ENCODE measurements around the gene AXL. TPM values are rescaled to one million over a fixed set of nuclear protein-coding genes. Genes with fewer than 3 reads are reported as not detected.

The AXL gene
- polyA plus RNA-seq, 1 experiment = 260 TPM

GRCh38 chr19:41300555-41300954, 81.5 kb downstream of the AXL start:
- Histone ChIP-seq H3K27me3 (ENCODE audit: control insufficient read depth, insufficient read depth, low read length) (no peaks in the 10 kb centered on the region), H3K36me3 (ENCODE audit: control insufficient read depth, insufficient read depth, low read length) (peaks cover 46% of the 10 kb centered on the region), H3K4me3 (ENCODE audit: low read depth, low read length) (no peak overlapping the region)
- CTCF ChIA-PET = interaction anchor here (0.9 to 8.6 kb wide), 3 partner anchors 7 to 102 kb away, joined by 3 to 83 read pairs (median 4); no protein-coding TSS in a partner anchor
- POLR2A ChIA-PET = no interaction called here
- no peak for TF ChIP-seq CTCF (IDR thresholded peaks at IDR 0.05; ENCODE audit: insufficient read depth, low read depth, low read length)
- no peak for DNase-seq (ENCODE audit: low read depth)

DNA sequence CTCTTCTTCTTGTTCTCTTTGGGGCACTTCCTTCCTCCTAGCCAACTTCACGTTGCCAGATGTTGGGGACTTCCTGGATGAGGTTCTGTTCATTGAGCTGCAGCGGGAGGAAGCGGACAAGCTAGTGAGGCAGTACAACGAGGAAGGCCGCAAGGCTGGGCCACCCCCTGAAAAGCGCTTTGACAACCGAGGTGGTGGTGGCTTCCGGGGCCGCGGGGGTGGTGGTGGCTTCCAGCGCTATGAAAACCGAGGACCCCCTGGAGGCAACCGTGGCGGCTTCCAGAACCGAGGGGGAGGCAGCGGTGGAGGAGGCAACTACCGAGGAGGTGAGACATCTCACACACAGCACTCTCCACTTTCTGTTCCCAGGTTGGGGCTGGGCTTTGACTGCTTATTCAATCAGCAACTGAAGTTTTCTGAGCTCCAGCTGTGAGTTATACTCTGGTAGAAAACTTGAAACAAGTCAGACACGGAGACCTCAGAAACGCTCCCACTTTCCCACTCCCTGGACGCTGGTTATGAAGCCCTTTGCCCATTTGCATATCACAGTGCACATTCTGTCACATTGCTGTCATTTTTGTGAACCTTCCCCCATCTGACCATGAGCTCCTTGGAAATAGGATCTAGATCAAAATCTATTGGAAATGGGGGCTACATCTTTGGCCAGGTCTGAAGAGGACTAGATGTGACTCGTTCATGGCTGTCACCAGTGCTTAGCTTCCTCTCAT, 83.8 kb downstream of the AXL start:
- no peaks in the 10 kb centered on the region for H3K27me3 ChIP-seq (ENCODE audit: control insufficient read depth, insufficient read depth, low read length)
- peaks cover 48% of the 10 kb centered on the region for H3K36me3 ChIP-seq (ENCODE audit: control insufficient read depth, insufficient read depth, low read length)
- no peak overlapping the region for H3K4me3 ChIP-seq (ENCODE audit: low read depth, low read length)
- no peak for DNase-seq (ENCODE audit: low read depth)
- CTCF ChIA-PET = interaction anchor here (0.7 to 1.0 kb wide), 2 partner anchors 44 to 99 kb away, joined by 3 read pairs; no protein-coding TSS in a partner anchor
- TF ChIP-seq CTCF (IDR thresholded peaks at IDR 0.05; ENCODE audit: insufficient read depth, low read depth, low read length) = no peak
- POLR2A ChIA-PET = no interaction called here

- CTCF ChIA-PET = no interaction called here
- no peak for DNase-seq (ENCODE audit: low read depth)
- H3K4me3 ChIP-seq (ENCODE audit: low read depth, low read length) = no peak overlapping the region
- POLR2A ChIA-PET = no interaction called here
- no peak for TF ChIP-seq CTCF (IDR thresholded peaks at IDR 0.05; ENCODE audit: insufficient read depth, low read depth, low read length)
- no peaks in the 10 kb centered on the region for H3K27me3 ChIP-seq (ENCODE audit: control insufficient read depth, insufficient read depth, low read length)
- peaks cover 47% of the 10 kb centered on the region for H3K36me3 ChIP-seq (ENCODE audit: control insufficient read depth, insufficient read depth, low read length)
These were observed 84.9 kb downstream of the AXL start for GRCh38 chr19:41303954-41304353.

- POLR2A ChIA-PET = no interaction called here
- Histone ChIP-seq H3K36me3 (ENCODE audit: control insufficient read depth, insufficient read depth, low read length) (peaks cover 45% of the 10 kb centered on the region), H3K27me3 (ENCODE audit: control insufficient read depth, insufficient read depth, low read length) (no peaks in the 10 kb centered on the region), H3K4me3 (ENCODE audit: low read depth, low read length) (no peak overlapping the region)
- CTCF ChIA-PET = interaction anchor here (1.1 to 4.6 kb wide), 4 partner anchors 8 to 178 kb away, joined by 3 to 83 read pairs (median 4); no protein-coding TSS in a partner anchor
- no peak for TF ChIP-seq CTCF (IDR thresholded peaks at IDR 0.05; ENCODE audit: insufficient read depth, low read depth, low read length)
- no peak for DNase-seq (ENCODE audit: low read depth)
These were observed 85.9 kb downstream of the AXL start for GRCh38 chr19:41304706-41305483.
